ENCODE results near the gene NPAS2.

Gene NPAS2

GRCh38 chr2:100857915-100858314 is 38.0 kb downstream of the NPAS2 start:
- DNase-seq: no peak

DNA sequence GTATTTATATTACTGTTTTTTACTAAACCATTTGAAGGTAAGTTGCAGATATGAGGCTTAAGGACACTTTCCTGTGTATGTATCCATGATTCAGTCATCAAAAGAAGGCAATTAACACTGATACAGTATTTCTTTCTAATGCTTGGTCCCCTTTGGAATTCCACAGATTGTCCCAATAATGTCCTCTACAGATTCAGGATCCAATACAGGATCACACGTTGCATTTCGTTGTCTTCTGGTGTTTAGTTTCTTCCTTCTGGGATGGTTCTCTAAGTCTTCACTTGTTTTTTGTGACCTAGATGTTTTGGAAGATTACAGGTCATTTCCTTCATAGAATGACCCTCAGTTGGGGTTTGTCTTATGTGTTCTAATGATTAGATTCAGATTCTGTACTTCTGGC is 40.0 kb downstream of the NPAS2 start:
- no peak for DNase-seq

GRCh38 chr2:100861340-100861739 is 41.4 kb downstream of the NPAS2 start:
- no peak for DNase-seq

DNA sequence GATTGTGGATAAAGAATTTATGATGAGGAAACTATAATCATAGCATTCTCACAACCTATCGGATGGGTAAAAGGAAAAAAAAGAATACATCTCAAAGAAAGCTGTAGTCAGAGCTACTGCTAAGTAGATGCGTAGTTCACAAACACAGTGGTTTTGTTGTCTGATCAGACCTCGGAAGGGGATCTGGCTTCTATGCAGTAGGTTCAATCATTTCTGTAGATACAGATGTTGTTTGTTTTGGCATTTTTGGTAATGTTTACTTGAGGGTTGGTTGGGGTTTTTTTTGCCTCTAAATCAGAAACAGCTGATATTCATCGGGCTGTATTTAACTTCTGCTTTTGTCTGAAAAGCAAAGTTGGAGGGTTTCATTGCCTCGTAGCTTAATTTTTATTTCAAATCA is 42.1 kb downstream of the NPAS2 start:
- no peak for DNase-seq

- DNase-seq: no peak
Observed at GRCh38 chr2:100865816-100866460, 46.0 kb downstream of the NPAS2 start.

DNA sequence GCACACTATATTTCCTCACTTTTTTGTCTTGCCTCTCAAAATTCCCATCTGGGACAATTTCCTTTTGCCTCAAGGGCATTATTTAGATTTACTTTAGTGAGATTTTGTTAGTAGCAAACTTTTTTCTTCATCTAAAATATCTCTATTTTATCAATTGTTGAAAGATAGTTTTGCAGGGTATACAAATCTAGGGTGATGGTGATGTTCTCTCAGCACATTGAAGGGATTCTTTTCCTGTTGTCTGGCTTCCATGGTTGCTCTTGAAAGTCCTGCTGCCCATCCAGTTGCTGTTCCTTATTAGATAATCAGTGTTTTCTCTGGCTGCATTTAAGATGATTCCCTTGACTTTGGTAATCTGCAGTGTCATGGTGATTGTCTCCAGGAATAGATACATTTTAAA is 48.1 kb downstream of the NPAS2 start:
- DNase-seq: no peak

DNA sequence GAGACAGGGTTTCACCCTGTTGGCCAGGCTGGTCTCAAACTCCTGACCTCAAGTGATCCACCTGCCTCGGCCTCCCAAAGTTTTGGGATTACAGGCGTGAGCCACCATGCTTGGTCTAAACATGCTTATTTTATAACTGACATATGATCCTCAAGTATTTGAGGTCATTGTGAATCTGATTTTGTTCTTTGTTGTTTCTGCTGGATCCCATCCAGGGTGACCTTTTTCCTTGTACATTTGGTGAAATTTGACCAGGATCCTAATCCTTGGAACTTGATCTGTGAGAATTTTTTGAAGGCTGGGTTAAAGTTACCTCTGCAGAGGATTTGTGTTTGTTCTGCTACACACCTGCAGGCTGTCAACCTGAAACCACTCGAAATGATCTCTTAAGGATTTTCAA is 49.2 kb downstream of the NPAS2 start:
- no peak for DNase-seq

DNA sequence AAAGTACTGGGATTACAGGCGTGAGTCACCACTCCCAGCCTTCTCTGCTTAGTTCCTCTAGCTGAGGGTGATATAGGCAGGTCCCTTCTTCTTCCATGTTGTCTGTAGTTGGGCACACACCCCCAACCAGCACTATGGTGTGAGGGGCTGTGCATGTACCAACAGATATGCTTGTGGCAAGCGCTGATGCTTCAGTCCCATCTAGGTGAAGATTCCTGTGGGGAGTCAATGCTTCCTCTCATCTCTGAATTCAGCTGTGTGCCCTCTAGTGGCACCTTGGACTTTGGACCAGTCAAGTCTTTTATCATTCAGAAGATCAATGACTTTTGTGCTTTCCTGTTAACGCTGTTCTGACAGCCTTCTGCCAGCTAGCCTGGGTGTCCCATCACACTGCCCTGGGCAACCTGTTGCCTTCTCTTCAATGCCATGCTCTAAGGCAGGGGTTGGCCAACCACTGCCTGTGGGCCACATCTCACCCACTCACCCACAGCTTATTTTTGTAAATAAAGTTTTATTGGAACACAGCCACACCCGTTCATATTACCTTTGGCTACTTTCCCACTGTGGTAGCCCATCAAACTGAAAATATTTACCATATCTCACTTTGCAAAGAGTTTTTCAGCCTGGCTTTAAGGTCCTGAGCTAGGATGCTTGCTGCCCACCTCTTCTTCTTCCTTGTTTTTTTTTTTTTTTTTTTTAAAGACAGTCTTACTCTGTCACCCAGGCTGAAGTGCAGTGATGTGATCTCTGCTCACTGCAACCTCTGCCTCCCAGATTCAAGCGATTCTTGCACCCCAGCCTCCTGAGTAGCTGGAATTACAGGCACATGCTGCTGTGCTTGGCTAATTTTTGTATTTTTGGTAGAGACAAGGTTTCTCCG is 51.0 kb downstream of the NPAS2 start:
- DNase-seq: no peak

DNA sequence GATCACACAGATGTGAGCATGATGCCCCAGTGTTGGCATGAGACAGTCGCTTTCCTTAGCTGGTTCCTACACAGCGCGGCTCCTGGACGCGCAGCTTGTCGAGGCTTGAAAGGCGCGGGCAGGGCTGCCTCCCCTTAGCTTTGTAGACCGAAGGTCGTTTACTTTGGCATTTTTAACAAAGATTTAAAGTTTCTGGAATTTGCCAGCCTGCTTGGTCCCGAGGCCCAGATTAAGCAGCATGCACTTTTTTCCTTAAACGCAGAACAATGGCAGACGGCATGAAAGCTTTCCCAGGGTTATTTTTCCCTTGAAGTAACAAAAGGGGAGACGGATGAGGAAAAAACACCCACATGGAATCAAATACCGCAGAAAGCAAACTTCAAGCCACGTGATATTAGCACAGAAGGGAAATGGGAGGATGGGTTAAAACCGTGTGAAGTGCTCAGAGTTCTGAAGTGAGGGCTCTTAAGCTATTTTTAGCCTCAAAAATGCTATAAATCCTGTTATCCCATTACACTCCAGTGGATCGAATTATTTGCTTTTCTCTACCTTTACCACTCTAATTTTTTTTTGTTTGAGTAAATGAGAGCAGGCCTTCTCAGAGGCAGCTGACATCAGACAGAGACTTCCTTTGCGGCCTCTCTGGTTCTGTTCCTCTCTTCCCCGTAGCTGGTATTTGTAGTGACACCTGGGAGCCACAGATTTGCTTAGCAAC is 55.7 kb downstream of the NPAS2 start:
- DNase-seq: no peak

GRCh38 chr2:100876231-100876860 is 56.4 kb downstream of the NPAS2 start:
- DNase-seq: peak in 1 of 2 experiments; percentile 31

DNA sequence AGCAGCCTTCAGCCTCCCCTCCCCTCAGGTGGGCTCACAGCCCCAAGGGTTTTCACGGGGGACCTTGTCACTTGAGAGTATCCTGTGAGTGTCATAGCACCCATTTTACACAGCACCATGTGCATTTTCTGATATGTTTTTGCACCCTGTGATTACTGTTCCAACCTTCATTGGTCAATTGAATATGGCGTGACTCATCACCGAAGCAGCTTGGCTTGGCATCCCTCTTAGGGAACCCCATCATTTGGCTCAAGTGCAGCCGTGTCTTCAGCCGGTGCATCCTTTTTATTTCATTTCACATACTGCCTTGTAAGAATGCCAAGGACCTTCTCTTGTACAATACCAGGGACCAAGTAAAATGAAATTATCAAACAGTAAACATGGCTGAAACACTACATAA is 57.6 kb downstream of the NPAS2 start:
- no peak for DNase-seq

GRCh38 chr2:100878000-100878791 is 58.3 kb downstream of the NPAS2 start:
- no peak for DNase-seq

DNA sequence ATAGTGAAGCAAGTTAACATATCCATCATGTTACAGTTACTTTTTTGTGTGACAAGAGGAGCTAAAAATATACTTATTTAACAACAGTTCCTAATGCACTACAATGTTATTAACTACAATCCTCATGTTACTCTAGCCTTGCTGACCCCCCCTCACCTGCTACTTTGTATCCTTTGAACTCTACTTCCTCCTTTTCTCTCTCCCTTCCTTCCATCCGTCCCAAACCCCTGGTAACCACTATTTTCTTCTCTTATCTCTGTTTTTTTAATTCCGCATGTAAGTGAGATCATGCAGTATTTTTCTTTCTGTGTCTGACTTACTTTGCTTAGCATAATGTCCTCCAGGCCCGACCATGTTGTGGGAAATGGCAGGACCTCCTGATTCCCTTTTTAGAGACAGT is 59.4 kb downstream of the NPAS2 start:
- no peak for DNase-seq

- no peak for DNase-seq
Observed at GRCh38 chr2:100880036-100880435, 60.1 kb downstream of the NPAS2 start.

GRCh38 chr2:100880730-100881129 is 60.8 kb downstream of the NPAS2 start:
- DNase-seq: no peak

DNA sequence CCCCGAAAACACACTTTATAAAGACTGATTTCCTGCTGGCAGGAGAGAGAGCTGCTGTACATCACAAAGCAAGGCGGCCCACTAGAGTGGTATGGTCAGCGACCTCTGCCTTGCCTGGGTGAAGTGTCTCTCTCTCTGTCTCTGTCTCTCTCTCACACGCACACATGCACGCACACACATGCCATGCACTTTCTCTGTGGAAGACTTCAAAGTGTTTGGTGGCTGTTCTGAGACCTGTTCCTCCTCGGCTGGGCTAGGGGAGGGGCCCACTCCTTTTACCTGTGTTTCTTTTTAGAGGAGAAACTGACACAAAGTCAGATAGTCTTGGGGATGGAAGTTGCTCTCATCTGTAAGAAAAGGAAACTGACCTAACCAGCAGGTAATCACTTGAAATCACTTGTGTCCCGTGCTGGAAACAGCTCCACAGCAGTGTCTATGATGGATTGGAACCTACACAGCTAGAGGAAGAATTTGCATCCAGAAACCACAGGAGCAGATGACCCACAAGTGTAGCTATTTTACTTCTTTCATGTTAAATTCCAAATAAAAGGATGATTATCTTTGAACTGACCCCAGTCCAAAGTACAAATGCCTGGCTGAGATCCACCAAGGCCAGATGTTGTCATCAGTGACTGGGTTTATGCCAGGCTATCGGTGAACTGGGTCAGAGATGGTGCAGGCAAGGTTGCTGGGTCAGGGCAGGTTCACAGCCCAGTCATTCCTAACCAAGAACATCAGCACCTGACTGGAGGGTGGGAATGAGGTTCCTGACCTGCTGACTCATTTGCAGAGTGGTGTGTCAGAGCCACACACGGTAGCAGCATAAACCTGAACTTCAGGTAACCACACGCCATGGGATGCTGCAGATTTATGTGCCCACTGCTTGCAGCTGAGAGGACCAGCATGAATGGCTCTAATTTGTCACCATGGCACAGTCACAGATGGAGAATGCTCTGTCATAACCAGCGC is 63.0 kb downstream of the NPAS2 start:
- DNase-seq: peak in 1 of 2 experiments; percentile 37

DNA sequence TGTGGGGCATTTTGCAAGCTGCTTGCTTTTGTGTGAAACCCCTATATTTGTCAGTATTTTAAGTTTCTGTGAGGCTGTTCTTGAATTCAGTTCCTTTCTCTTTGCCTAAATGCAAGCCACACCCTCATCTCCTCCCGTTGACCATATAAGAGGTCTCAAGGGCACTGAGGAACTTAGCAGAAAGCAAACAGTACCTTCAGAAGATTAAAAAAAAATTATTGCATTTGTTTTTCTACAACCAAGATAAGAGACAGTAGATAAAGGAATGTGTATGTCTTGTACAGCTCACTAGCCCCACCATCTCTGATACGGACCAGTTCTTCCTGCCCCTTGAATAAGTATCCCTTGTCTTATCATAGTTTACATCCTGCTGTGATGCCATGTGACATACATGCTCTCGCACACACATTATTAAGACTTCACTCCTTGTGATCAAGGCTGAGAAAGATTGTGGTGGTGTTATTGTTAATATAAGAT is 64.2 kb downstream of the NPAS2 start:
- DNase-seq: no peak

- no peak for DNase-seq
Observed at GRCh38 chr2:100886085-100886484, 66.1 kb downstream of the NPAS2 start.

- no peak for DNase-seq
Observed at GRCh38 chr2:100887039-100887578, 67.2 kb downstream of the NPAS2 start.

- no peak for DNase-seq
Observed at GRCh38 chr2:100887713-100888495, 68.0 kb downstream of the NPAS2 start.

Data from activated T-cell treated with anti-CD3 and anti-CD28 coated beads, Interleukin-2, amount 50 U/mL, for 48 hours (primary cell).